ENCODE results near the gene HIRA. TPM values are rescaled to one million over a fixed set of nuclear protein-coding genes. Genes with fewer than 3 reads are reported as not detected.

Gene HIRA
- total RNA-seq, 2 donors from 2014 or later: 30.7 to 36.6 TPM

DNA sequence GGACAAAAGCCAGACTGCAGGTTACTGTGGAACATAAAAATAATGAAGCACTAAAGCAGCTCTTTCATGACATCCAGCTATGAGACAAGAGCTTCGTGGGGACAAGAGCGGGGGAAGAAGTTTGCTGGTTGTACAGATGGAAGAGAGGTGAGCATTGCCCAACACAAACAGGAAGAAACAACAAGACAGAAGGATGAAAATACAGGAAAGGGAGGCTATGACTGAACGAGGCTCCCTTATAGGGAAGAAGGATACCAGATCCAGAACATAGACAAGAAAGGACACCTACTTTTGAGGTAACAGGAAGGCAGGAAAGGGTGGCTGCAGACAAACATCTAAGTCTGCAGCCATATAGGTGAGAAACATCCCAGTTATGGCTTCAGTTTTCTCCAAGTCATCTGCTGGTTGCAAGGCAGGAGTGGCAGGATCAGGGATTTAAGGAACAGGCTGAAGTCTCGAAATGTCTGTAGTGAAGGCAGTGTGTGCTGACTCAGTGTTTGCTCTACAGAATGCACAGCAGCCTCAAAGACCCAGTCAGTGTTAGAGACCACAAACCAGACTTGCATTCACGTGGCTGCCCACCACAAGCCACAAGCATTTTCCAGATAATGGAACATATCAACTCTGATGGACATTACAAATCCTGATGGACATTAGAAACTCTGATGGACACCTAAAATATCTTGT, 141.9 kb downstream of the HIRA start:
- peak overlapping the region in 1 of 2 donors; percentile 15 for H3K4me3 Mint-ChIP-seq
- peaks cover 41% of the 10 kb centered on the region for H3K27me3 Mint-ChIP-seq (ENCODE audit: low read depth)
- DNase-seq (peak; percentile 17 to 19), ATAC-seq (replicated peaks in 1 of 2) (no peak)
- H3K36me3 Mint-ChIP-seq (ENCODE audit: insufficient read depth in 2 of 2): no peaks in the 10 kb centered on the region
- H3K9me3 Mint-ChIP-seq: no peaks in the 10 kb centered on the region
- peaks cover 18% of the 10 kb centered on the region for H3K4me1 Mint-ChIP-seq (ENCODE audit: low read depth)
- H3K27ac Mint-ChIP-seq: no peak overlapping the region

DNA sequence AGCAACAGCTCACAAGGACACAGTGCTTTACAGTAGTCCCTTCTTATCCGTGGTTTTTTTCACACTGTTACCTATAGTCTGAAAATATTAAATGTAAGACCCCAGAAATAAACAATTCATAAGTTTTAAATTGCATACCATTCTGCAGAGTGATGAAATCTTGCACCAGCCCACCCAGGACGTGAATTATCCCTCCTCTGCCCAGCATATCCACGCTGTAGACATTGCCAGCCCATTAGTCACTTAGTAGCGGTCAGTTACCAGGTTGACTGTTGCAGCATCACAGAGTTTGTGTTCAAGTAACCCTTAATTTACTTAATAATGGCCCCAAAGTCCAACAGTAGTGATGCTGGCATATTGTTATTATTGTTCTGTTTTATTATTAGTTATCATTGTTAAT, 143.6 kb downstream of the HIRA start:
- peaks cover 18% of the 10 kb centered on the region for H3K4me1 Mint-ChIP-seq (ENCODE audit: low read depth)
- no peaks in the 10 kb centered on the region for H3K9me3 Mint-ChIP-seq
- peaks cover 41% of the 10 kb centered on the region for H3K27me3 Mint-ChIP-seq (ENCODE audit: low read depth)
- H3K36me3 Mint-ChIP-seq (ENCODE audit: insufficient read depth in 2 of 2): no peaks in the 10 kb centered on the region
- H3K4me3 Mint-ChIP-seq: no peak overlapping the region
- H3K27ac Mint-ChIP-seq: no peak overlapping the region
- no peak for DNase-seq
- ATAC-seq (replicated peaks in 1 of 2): no peak

DNA sequence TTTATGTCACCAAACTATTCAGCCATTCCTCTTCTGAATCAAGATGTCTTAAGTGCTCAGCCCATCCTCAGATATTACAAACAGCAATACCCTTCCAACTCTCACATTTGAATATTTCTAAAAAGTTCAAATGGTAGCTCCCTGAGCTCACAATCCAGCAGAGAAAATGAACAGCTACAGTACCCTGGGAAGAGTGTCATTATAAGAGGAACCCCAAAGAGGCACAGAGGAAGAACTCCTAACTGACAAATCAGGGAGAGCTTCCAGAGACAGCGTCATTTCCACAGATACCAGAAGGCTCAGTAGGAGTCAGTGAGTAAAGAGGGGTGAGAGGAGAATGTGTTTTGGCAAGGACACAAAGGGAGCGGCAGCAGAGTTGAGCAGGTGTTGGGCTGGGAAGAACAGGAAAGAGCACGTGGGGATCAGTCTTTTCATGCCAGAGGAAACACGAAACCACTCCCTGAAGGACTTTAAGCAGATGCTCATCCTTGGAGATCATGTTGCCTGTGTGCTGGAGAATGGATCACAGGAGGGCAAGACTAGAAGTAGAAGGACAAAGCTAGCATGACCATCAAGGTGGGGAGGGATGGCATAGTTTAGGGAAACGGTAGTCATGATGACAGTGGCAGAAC, 144.3 kb downstream of the HIRA start:
- ATAC-seq (replicated peaks in 1 of 2) (no peak), DNase-seq (no peak)
- Mint-ChIP-seq H3K4me3 (no peak overlapping the region), H3K27me3 (ENCODE audit: low read depth) (peaks cover 41% of the 10 kb centered on the region), H3K9me3 (no peaks in the 10 kb centered on the region), H3K36me3 (ENCODE audit: insufficient read depth in 2 of 2) (no peaks in the 10 kb centered on the region), H3K4me1 (ENCODE audit: low read depth) (peaks cover 13% of the 10 kb centered on the region), H3K27ac (no peak overlapping the region)

DNA sequence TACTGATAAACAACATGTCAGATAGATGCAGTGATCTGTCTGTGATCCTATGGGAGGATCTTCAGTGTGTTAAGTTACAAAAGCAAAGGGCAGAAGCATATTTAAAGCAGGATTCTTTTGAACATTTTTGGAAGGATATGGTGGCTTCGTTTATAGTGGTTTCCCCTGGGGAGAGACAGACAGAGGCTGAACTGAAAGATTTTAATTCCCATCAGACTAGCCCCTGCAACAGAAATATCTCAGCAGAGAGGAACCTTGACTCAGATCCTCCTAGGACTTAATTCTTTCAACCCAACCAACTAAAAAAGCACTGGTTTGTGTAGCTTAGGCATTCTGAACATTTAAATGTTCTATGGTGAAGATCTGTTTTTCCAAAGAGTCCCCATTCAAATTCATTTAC, 145.7 kb downstream of the HIRA start:
- no peak for DNase-seq
- H3K27ac Mint-ChIP-seq: no peak overlapping the region
- H3K9me3 Mint-ChIP-seq: no peaks in the 10 kb centered on the region
- H3K36me3 Mint-ChIP-seq (ENCODE audit: insufficient read depth in 2 of 2): no peaks in the 10 kb centered on the region
- H3K4me3 Mint-ChIP-seq: no peak overlapping the region
- peaks cover 38% of the 10 kb centered on the region for H3K27me3 Mint-ChIP-seq (ENCODE audit: low read depth)
- ATAC-seq (replicated peaks in 1 of 2): no peak
- peaks cover 9% of the 10 kb centered on the region for H3K4me1 Mint-ChIP-seq (ENCODE audit: low read depth)

Other genes with a start within 250 kb of the HIRA start
- 1 to 10 TPM in 1 of 2 donors, under 1 TPM in 1; 0.99 to 2.1 TPM for gene CLTCL1, start 140.0 kb downstream of the HIRA start, total RNA-seq
- 10 to 100 TPM; 27.1 to 27.2 TPM for gene MRPL40, start 812 bp upstream of the HIRA start, total RNA-seq
- 10 to 100 TPM; 34.3 to 40.6 TPM for gene C22orf39, start 16.0 kb upstream of the HIRA start, total RNA-seq
- 10 to 100 TPM; 68.3 to 78.6 TPM for gene UFD1, start 47.5 kb upstream of the HIRA start, total RNA-seq
- 100 to 1,000 TPM; 119 to 144 TPM for gene CDC45, start 48.2 kb upstream of the HIRA start, total RNA-seq
- under 1 TPM; 0.30 to 0.36 TPM for gene CLDN5, start 92.7 kb upstream of the HIRA start, total RNA-seq

Data from activated T-cell treated with anti-CD3 and anti-CD28 coated beads, Interleukin-2, amount 50 U/mL, for 72 hours (primary cell).